K562 (cell line): ENCODE measurements around the gene EPC2. TPM values are rescaled to one million over a fixed set of nuclear protein-coding genes. Genes with fewer than 3 reads are reported as not detected.

Source experiments
- BCLAF1 ChIP-seq, 2 experiments: fragments of 450-650 bp in 1 of 2; IDR thresholded peaks; 2 replicates each; pipeline ENCODE4 v1.6.1; 2011 to 2017; ENCODE audit warnings: low read depth in 2 of 2, antibody characterized with exemption in 1 of 2, borderline replicate concordance in 1 of 2, low read length in 1 of 2, mild to moderate bottlenecking in 1 of 2, mixed read lengths in 1 of 2; ENCODE audit not compliant: control insufficient read depth in 1 of 2
- BRCA1 ChIP-seq, 2 experiments: fragments of 450-650 bp in 1 of 2; sonication (generic) in 1 of 2; formaldehyde crosslinking in 1 of 2; IDR thresholded peaks; 2 replicates each; pipeline versions ENCODE4 v1.5.0 to v1.6.1; 2017 to 2020; ENCODE audit warnings: mild to moderate bottlenecking in 1 of 2, missing genetic modification reagents in 1 of 2
- DLX4 ChIP-seq: fragments of 250-450 bp; sonication (Bioruptor Pico); IDR thresholded peaks from 2 replicates; pipeline ENCODE4 v1.6.1; 2021; ENCODE audit warnings: mild to moderate bottlenecking
- DNMT1 ChIP-seq: fragments of 450-650 bp; IDR thresholded peaks from 2 replicates; pipeline ENCODE4 v1.6.1; 2016; ENCODE audit warnings: antibody characterized with exemption, mild to moderate bottlenecking
- E2F1 ChIP-seq: sonication (generic); formaldehyde crosslinking; IDR thresholded peaks from 2 replicates; pipeline ENCODE4 v1.8.1; 2023; ENCODE audit warnings: mild to moderate bottlenecking, missing genetic modification reagents, moderate library complexity
- ELK1 ChIP-seq: sonication (generic); formaldehyde crosslinking; IDR thresholded peaks from 2 replicates; pipeline ENCODE4 v1.8.1; 2022; ENCODE audit warnings: missing genetic modification reagents
- KHSRP ChIP-seq: fragments of 450-650 bp; IDR thresholded peaks from 2 replicates; pipeline ENCODE4 v1.6.1; 2017
- PBX2 ChIP-seq, 2 experiments: IDR thresholded peaks in 1 of 2; conservative IDR thresholded peaks in 1 of 2; 2 replicates each; pipeline ENCODE4 v1.6.1; 2016; ENCODE audit warnings: low read depth in 2 of 2, mild to moderate bottlenecking in 1 of 2, missing compliant biosample characterization in 1 of 2, missing genetic modification characterization in 1 of 2, moderate library complexity in 1 of 2
- RBM34 ChIP-seq: fragments of 200-400 bp; formaldehyde crosslinking; IDR thresholded peaks from 2 replicates; pipeline ENCODE4 v1.6.1; 2018; ENCODE audit warnings: low read length, borderline replicate concordance; ENCODE audit not compliant: insufficient read depth
- SPI1 ChIP-seq: IDR thresholded peaks from 2 replicates; pipeline ENCODE4 v1.6.1; 2011; ENCODE audit warnings: low read depth, low read length, control low read depth, borderline replicate concordance
- polyA plus RNA-seq, 8 experiments: library from polyadenylated mRNA; depleted of rRNA in 4 of 8; stranded (reverse) in 5 of 8; unstranded in 3 of 8; fragments of >200 nt; fragmentation: Nextera tagmentation in 2 of 8; fragmentation: Illumina TruSeq in 1 of 8; extraction: Ambion mirVana in 2 of 8; extraction: Trizol in 1 of 8; gene quantifications; 2 replicates each; pipeline versions ENCODE4 v1.2.1 to v1.2.3, GENCODE V29; 2011 to 2014; ENCODE audit warnings: inconsistent platforms in 1 of 8, missing spikeins in 1 of 8
- total RNA-seq, 7 experiments: library from RNA; depleted of rRNA in 6 of 7; stranded (reverse); fragments of >200 nt in 6 of 7; fragmentation: Illumina TruSeq in 2 of 7; extraction: Trizol in 2 of 7; gene quantifications; 2 replicates each; pipeline versions ENCODE4 v1.2.1 to v1.2.3, GENCODE V29; 2011 to 2021; ENCODE audit warnings: low replicate concordance in 1 of 7

Gene EPC2
- total and polyA plus RNA-seq, 9 of the 15 experiments (the other 6 are each of a cell fraction or from before 2014, with no cell fraction given): 7.0 to 35.8 (median 29.1) TPM

GRCh38 chr2:148817210-148817708, 172.7 kb downstream of the EPC2 start (continued):
- TF ChIP-seq DLX4: no peak
- TF ChIP-seq SPI1: no peak
- no peak for TF ChIP-seq KHSRP
- TF ChIP-seq BCLAF1 (IDR thresholded peaks at IDR 0.05; ENCODE audit: borderline replicate concordance in 1 of 2, control insufficient read depth in 1 of 2, low read depth in 2 of 2, low read length in 1 of 2): no peak
- TF ChIP-seq RBM34: no peak
- no peak for TF ChIP-seq ELK1 (CRISPR knock-in tag)
- no peak for TF ChIP-seq DNMT1
- TF ChIP-seq E2F1 (CRISPR knock-in tag): no peak
- no peak for TF ChIP-seq PBX2 (CRISPR knock-in tag; IDR thresholded peaks at IDR 0.05; ENCODE audit: low read depth)
- TF ChIP-seq PBX2 (tag; conservative IDR thresholded peaks at IDR 0.05; ENCODE audit: low read depth): no peak
- TF ChIP-seq BRCA1 (IDR thresholded peaks at IDR 0.05): no peak
- TF ChIP-seq BRCA1 (CRISPR knock-in tag; IDR thresholded peaks at IDR 0.05): no peak
